ENCODE measurements around the gene RBMS3.
A peak's percentile ranks its signal among the peaks of the same experiment; 100 is the strongest.

The RBMS3 gene

DNA sequence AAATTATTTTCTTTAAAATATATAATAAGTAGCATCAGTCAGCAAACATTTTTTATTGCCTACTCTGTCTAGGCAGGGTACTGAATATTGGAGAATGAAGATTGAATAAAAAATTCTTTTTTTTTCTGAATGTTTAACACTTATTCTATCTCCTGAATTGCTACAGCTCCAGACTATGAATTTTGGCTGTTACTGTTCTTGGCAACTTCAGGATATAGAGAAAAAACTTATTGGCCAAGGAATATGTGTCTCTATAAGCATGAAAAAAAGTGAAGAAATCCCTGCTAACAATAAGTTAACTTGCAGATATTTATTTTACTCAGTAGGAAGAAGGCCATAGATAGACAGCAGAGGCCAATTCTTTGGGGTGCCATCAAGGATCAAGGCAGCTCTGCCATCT, 309.6 kb downstream of the RBMS3 start:
- no peak for DNase-seq (ENCODE audit: low spot score)

DNA sequence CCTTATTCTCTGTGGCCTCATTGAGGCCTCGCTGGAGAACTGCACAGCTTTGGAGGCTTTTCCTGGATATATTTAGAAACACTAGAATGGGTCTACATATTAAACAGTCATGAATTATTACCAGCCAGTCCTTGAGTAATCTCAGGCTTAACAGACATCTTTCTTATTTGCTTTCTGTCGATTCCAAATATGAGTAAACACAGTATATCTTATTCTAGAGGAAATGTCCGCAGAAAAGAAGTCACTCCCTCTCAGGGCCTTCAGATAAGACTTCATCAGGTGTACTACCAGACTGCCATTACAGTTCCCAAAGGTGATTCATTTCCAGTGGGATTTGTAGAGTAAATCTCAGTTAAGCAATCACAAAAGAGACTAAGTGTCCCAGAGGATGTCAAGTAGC, 310.7 kb downstream of the RBMS3 start:
- H3K27ac ChIP-seq: no peak overlapping the region
- no peak overlapping the region for H3K4me3 ChIP-seq
- DNase-seq (ENCODE audit: low spot score): no peak
- TF ChIP-seq, protein P1, sequence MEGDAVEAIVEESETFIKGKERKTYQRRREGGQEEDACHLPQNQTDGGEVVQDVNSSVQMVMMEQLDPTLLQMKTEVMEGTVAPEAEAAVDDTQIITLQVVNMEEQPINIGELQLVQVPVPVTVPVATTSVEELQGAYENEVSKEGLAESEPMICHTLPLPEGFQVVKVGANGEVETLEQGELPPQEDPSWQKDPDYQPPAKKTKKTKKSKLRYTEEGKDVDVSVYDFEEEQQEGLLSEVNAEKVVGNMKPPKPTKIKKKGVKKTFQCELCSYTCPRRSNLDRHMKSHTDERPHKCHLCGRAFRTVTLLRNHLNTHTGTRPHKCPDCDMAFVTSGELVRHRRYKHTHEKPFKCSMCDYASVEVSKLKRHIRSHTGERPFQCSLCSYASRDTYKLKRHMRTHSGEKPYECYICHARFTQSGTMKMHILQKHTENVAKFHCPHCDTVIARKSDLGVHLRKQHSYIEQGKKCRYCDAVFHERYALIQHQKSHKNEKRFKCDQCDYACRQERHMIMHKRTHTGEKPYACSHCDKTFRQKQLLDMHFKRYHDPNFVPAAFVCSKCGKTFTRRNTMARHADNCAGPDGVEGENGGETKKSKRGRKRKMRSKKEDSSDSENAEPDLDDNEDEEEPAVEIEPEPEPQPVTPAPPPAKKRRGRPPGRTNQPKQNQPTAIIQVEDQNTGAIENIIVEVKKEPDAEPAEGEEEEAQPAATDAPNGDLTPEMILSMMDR (IDR thresholded peaks at IDR 0.05): no peak

More for the DNA sequence above, 309.6 kb downstream of the RBMS3 start:
- Histone ChIP-seq H3K4me3 (no peak overlapping the region), H3K27ac (no peak overlapping the region)
- TF ChIP-seq, protein P1 (IDR thresholded peaks at IDR 0.05): no peak

DNA sequence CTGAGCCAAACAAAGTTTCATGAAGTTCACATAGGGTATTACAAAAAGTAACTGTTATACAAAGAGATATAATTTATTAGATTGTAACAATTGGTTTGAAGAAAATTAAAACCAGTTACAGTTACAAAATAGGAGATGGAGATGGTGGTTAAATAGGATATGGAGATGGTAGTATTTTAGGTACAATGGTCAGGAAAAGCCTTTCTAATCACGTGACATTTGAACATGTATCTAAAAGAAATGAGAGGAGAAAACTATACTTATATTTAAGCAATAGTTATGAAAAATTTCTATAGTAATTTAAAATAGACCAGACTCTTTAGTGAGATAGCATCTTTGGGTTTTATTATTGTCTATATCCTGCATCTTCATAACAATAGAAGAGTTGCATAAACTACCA, 312.9 kb downstream of the RBMS3 start:
- DNase-seq (ENCODE audit: low spot score): no peak
- Histone ChIP-seq H3K4me3 (no peak overlapping the region), H3K27ac (no peak overlapping the region)
- TF ChIP-seq, protein P1 (IDR thresholded peaks at IDR 0.05): no peak

DNA sequence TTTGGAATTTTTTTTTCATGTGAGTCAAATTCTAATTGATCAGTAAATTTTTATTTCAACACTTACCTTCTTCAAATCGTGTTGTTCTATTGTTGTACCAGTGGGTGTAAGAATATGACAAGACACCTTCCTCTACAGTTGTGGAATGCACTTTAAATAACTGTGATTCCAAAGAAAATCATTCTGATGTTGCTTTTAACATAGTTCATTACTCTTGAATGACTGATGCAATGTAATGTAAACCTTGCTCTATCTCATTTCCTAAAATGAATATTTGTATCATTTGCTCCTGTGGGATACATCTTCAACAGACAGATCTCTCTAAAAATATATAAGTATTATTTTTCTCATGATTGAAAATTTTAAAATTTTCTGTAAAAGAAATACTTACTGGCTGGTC, 313.4 kb downstream of the RBMS3 start:
- no peak overlapping the region for H3K4me3 ChIP-seq
- DNase-seq (ENCODE audit: low spot score): no peak
- no peak overlapping the region for H3K27ac ChIP-seq
- TF ChIP-seq, protein P1 (IDR thresholded peaks at IDR 0.05): no peak

DNA sequence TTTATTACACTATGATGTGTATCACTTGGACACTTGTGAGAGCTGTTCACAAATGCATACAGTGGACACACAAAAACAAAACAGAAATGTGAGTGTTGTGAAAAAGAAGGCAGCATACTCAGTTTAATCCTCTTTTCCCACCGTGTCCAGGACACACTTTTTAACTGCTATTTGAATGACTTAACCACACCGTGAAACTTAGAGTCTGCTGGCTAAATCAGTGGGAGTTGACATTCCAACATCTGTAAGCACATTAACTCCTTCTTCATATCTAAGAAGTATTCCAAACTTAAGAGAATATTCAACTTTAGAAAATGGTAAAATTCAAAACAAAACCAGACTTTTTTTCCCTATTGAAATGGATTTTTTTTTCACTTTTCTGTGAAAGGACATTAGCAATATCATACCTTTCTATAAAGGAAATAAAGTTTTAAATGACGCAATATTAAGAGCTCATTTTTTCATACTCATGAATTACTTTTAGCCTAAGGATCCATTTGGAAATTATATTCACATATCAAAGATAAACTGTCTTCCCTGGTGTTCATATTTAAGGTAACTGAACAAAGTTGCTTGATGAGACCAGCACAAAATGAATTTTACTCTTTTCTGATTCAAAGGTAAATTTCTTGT, 316.6 kb downstream of the RBMS3 start:
- TF ChIP-seq, protein P1 (IDR thresholded peaks at IDR 0.05): no peak
- Histone ChIP-seq H3K4me3 (peak overlapping the region; percentile 12), H3K27ac (no peak overlapping the region)
- no peak for DNase-seq (ENCODE audit: low spot score)

DNA sequence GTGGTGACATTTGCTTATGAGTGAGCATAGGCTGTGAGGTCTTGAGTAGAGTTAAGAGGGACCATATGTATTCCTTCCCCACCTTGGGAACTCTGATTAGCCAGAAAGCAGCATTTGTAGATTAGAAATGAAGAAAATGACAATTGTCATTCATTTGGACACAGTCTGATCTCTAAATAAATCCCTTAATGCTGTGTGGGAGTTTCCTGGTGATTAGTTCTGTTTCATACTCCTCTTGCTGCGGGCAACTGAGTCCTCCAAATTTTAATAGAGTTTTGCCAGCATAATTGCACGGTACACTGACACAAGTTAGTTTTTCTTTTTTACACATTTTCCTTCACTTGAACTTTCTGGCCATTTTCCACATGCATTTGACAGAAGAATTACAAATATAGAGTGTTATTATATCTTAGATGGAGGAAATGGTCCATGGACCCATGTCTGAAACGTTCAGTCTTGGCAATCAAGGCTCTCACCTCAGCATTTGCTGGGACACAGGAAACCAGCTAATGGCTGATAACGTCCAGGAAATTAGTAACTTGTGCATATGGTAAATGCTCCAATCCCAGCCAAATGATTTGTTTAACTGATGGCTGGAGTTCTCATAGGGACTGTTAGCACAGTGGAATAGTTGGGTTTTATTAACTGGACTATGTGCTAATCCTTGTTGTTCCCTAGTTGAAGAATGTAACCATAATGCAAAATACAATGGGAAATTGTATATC, 321.2 kb downstream of the RBMS3 start:
- no peak overlapping the region for H3K27ac ChIP-seq

More for the DNA sequence above, 321.2 kb downstream of the RBMS3 start:
- no peak for DNase-seq (ENCODE audit: low spot score)
- H3K4me3 ChIP-seq: no peak overlapping the region
- TF ChIP-seq, protein P1 (IDR thresholded peaks at IDR 0.05): no peak

Measured in coronary artery (tissue), 2 donors.